ENCODE data around the gene PSEN2.

PSEN2 gene

GRCh38 chr1:226892524-226892875 is 22.1 kb downstream of the PSEN2 start:
- no peak for DNase-seq (ENCODE audit: low read depth, low spot score)
- WGBS (ENCODE audit: insufficient coverage, insufficient read length), result no CpG with 5 or more reads among the region's 8 CpGs
- H3K4me3 ChIP-seq (ENCODE audit: low read length), result no peak overlapping the region

GRCh38 chr1:226893936-226894335 is 23.5 kb downstream of the PSEN2 start:
- no peak overlapping the region for H3K27ac ChIP-seq (ENCODE audit: low read length)
- no peaks in the 10 kb centered on the region for H3K4me1 ChIP-seq (ENCODE audit: control insufficient read depth, insufficient read depth, low read length)
- no peak for DNase-seq (ENCODE audit: low read depth, low spot score)
- no peaks in the 10 kb centered on the region for H3K9me3 ChIP-seq (ENCODE audit: control insufficient read depth, insufficient read depth, low read length)
- H3K27me3 ChIP-seq (ENCODE audit: control insufficient read depth, insufficient read depth, low read length), result no peaks in the 10 kb centered on the region
- WGBS (ENCODE audit: insufficient coverage, insufficient read length), result no CpG with 5 or more reads among the region's 13 CpGs
- H3K4me3 ChIP-seq (ENCODE audit: low read length), result no peak overlapping the region
- peaks cover 24% of the 10 kb centered on the region for H3K36me3 ChIP-seq (ENCODE audit: control insufficient read depth, insufficient read depth, low read length)

More at GRCh38 chr1:226892524-226892875, 22.1 kb downstream of the PSEN2 start:
- Histone ChIP-seq H3K27ac (ENCODE audit: low read length) (no peak overlapping the region), H3K9me3 (ENCODE audit: control insufficient read depth, insufficient read depth, low read length) (no peaks in the 10 kb centered on the region), H3K36me3 (ENCODE audit: control insufficient read depth, insufficient read depth, low read length) (peaks cover 27% of the 10 kb centered on the region), H3K27me3 (ENCODE audit: control insufficient read depth, insufficient read depth, low read length) (no peaks in the 10 kb centered on the region), H3K4me1 (ENCODE audit: control insufficient read depth, insufficient read depth, low read length) (no peaks in the 10 kb centered on the region)

GRCh38 chr1:226894826-226895225 is 24.4 kb downstream of the PSEN2 start:
- H3K27ac ChIP-seq (ENCODE audit: low read length), result no peak overlapping the region
- peaks cover 20% of the 10 kb centered on the region for H3K36me3 ChIP-seq (ENCODE audit: control insufficient read depth, insufficient read depth, low read length)
- H3K4me3 ChIP-seq (ENCODE audit: low read length), result no peak overlapping the region
- H3K27me3 ChIP-seq (ENCODE audit: control insufficient read depth, insufficient read depth, low read length), result no peaks in the 10 kb centered on the region
- no peaks in the 10 kb centered on the region for H3K9me3 ChIP-seq (ENCODE audit: control insufficient read depth, insufficient read depth, low read length)
- WGBS (ENCODE audit: insufficient coverage, insufficient read length), result no CpG with 5 or more reads among the region's 3 CpGs
- no peak for DNase-seq (ENCODE audit: low read depth, low spot score)
- no peaks in the 10 kb centered on the region for H3K4me1 ChIP-seq (ENCODE audit: control insufficient read depth, insufficient read depth, low read length)

GRCh38 chr1:226895644-226896043 is 25.2 kb downstream of the PSEN2 start:
- Histone ChIP-seq H3K27ac (ENCODE audit: low read length) (no peak overlapping the region), H3K4me1 (ENCODE audit: control insufficient read depth, insufficient read depth, low read length) (no peaks in the 10 kb centered on the region), H3K9me3 (ENCODE audit: control insufficient read depth, insufficient read depth, low read length) (no peaks in the 10 kb centered on the region), H3K36me3 (ENCODE audit: control insufficient read depth, insufficient read depth, low read length) (peaks cover 20% of the 10 kb centered on the region), H3K4me3 (ENCODE audit: low read length) (no peak overlapping the region), H3K27me3 (ENCODE audit: control insufficient read depth, insufficient read depth, low read length) (no peaks in the 10 kb centered on the region)
- no CpG with 5 or more reads among the region's 11 CpGs for WGBS (ENCODE audit: insufficient coverage, insufficient read length)
- DNase-seq (ENCODE audit: low read depth, low spot score), result no peak

- no peaks in the 10 kb centered on the region for H3K27me3 ChIP-seq (ENCODE audit: control insufficient read depth, insufficient read depth, low read length)
- H3K27ac ChIP-seq (ENCODE audit: low read length), result no peak overlapping the region
- no peaks in the 10 kb centered on the region for H3K9me3 ChIP-seq (ENCODE audit: control insufficient read depth, insufficient read depth, low read length)
- DNase-seq (ENCODE audit: low read depth, low spot score), result no peak
- no CpG with 5 or more reads among the region's 3 CpGs for WGBS (ENCODE audit: insufficient coverage, insufficient read length)
- H3K36me3 ChIP-seq (ENCODE audit: control insufficient read depth, insufficient read depth, low read length), result peaks cover 14% of the 10 kb centered on the region; the same call in 1 of the 2 replicates
- no peak overlapping the region for H3K4me3 ChIP-seq (ENCODE audit: low read length)
- H3K4me1 ChIP-seq (ENCODE audit: control insufficient read depth, insufficient read depth, low read length), result no peaks in the 10 kb centered on the region
Observed at GRCh38 chr1:226898246-226898645, 27.8 kb downstream of the PSEN2 start.

- Histone ChIP-seq H3K4me1 (ENCODE audit: control insufficient read depth, insufficient read depth, low read length) (no peaks in the 10 kb centered on the region), H3K9me3 (ENCODE audit: control insufficient read depth, insufficient read depth, low read length) (no peaks in the 10 kb centered on the region), H3K27ac (ENCODE audit: low read length) (no peak overlapping the region), H3K4me3 (ENCODE audit: low read length) (no peak overlapping the region), H3K27me3 (ENCODE audit: control insufficient read depth, insufficient read depth, low read length) (no peaks in the 10 kb centered on the region), H3K36me3 (ENCODE audit: control insufficient read depth, insufficient read depth, low read length) (peaks cover 6% of the 10 kb centered on the region; the same call in 1 of the 2 replicates)
- no peak for DNase-seq (ENCODE audit: low read depth, low spot score)
- no CpG with 5 or more reads among the region's 4 CpGs for WGBS (ENCODE audit: insufficient coverage, insufficient read length)
Observed at GRCh38 chr1:226901421-226901820, 31.0 kb downstream of the PSEN2 start.

GRCh38 chr1:226902601-226903000 is 32.2 kb downstream of the PSEN2 start:
- DNase-seq (ENCODE audit: low read depth, low spot score), result no peak
- H3K4me3 ChIP-seq (ENCODE audit: low read length), result no peak overlapping the region
- H3K9me3 ChIP-seq (ENCODE audit: control insufficient read depth, insufficient read depth, low read length), result no peaks in the 10 kb centered on the region
- H3K4me1 ChIP-seq (ENCODE audit: control insufficient read depth, insufficient read depth, low read length), result no peaks in the 10 kb centered on the region
- peaks cover 6% of the 10 kb centered on the region; the same call in 1 of the 2 replicates for H3K36me3 ChIP-seq (ENCODE audit: control insufficient read depth, insufficient read depth, low read length)
- H3K27ac ChIP-seq (ENCODE audit: low read length), result no peak overlapping the region
- H3K27me3 ChIP-seq (ENCODE audit: control insufficient read depth, insufficient read depth, low read length), result no peaks in the 10 kb centered on the region
- WGBS (ENCODE audit: insufficient coverage, insufficient read length), result no CpG with 5 or more reads among the region's 4 CpGs

- H3K27me3 ChIP-seq (ENCODE audit: control insufficient read depth, insufficient read depth, low read length), result no peaks in the 10 kb centered on the region
- no CpG with 5 or more reads among the region's 12 CpGs for WGBS (ENCODE audit: insufficient coverage, insufficient read length)
- peaks cover 6% of the 10 kb centered on the region; the same call in 1 of the 2 replicates for H3K36me3 ChIP-seq (ENCODE audit: control insufficient read depth, insufficient read depth, low read length)
- no peak for DNase-seq (ENCODE audit: low read depth, low spot score)
- no peaks in the 10 kb centered on the region for H3K4me1 ChIP-seq (ENCODE audit: control insufficient read depth, insufficient read depth, low read length)
- H3K4me3 ChIP-seq (ENCODE audit: low read length), result no peak overlapping the region
- no peak overlapping the region for H3K27ac ChIP-seq (ENCODE audit: low read length)
- H3K9me3 ChIP-seq (ENCODE audit: control insufficient read depth, insufficient read depth, low read length), result no peaks in the 10 kb centered on the region
Observed at GRCh38 chr1:226903819-226904716, 33.7 kb downstream of the PSEN2 start.

- no peaks in the 10 kb centered on the region for H3K4me1 ChIP-seq (ENCODE audit: control insufficient read depth, insufficient read depth, low read length)
- WGBS (ENCODE audit: insufficient coverage, insufficient read length), result no CpG with 5 or more reads among the region's 3 CpGs
- H3K27me3 ChIP-seq (ENCODE audit: control insufficient read depth, insufficient read depth, low read length), result no peaks in the 10 kb centered on the region
- H3K36me3 ChIP-seq (ENCODE audit: control insufficient read depth, insufficient read depth, low read length), result peaks cover 6% of the 10 kb centered on the region; the same call in 1 of the 2 replicates
- no peak overlapping the region for H3K4me3 ChIP-seq (ENCODE audit: low read length)
- no peak for DNase-seq (ENCODE audit: low read depth, low spot score)
- no peak overlapping the region for H3K27ac ChIP-seq (ENCODE audit: low read length)
- H3K9me3 ChIP-seq (ENCODE audit: control insufficient read depth, insufficient read depth, low read length), result no peaks in the 10 kb centered on the region
Observed at GRCh38 chr1:226904772-226905171, 34.4 kb downstream of the PSEN2 start.

- no peaks in the 10 kb centered on the region for H3K36me3 ChIP-seq (ENCODE audit: control insufficient read depth, insufficient read depth, low read length)
Observed at GRCh38 chr1:226908419-226908818, 38.0 kb downstream of the PSEN2 start.

GRCh38 chr1:226908913-226909312 is 38.5 kb downstream of the PSEN2 start:
- H3K9me3 ChIP-seq (ENCODE audit: control insufficient read depth, insufficient read depth, low read length), result no peaks in the 10 kb centered on the region
- H3K4me3 ChIP-seq (ENCODE audit: low read length), result no peak overlapping the region
- H3K27ac ChIP-seq (ENCODE audit: low read length), result no peak overlapping the region
- no peaks in the 10 kb centered on the region for H3K36me3 ChIP-seq (ENCODE audit: control insufficient read depth, insufficient read depth, low read length)
- no CpG with 5 or more reads among the region's 1 CpG for WGBS (ENCODE audit: insufficient coverage, insufficient read length)
- H3K27me3 ChIP-seq (ENCODE audit: control insufficient read depth, insufficient read depth, low read length), result no peaks in the 10 kb centered on the region
- no peak for DNase-seq (ENCODE audit: low read depth, low spot score)
- H3K4me1 ChIP-seq (ENCODE audit: control insufficient read depth, insufficient read depth, low read length), result no peaks in the 10 kb centered on the region

More at GRCh38 chr1:226908419-226908818, 38.0 kb downstream of the PSEN2 start:
- DNase-seq (ENCODE audit: low read depth, low spot score), result no peak
- Histone ChIP-seq H3K27me3 (ENCODE audit: control insufficient read depth, insufficient read depth, low read length) (no peaks in the 10 kb centered on the region), H3K4me3 (ENCODE audit: low read length) (no peak overlapping the region), H3K27ac (ENCODE audit: low read length) (no peak overlapping the region), H3K4me1 (ENCODE audit: control insufficient read depth, insufficient read depth, low read length) (no peaks in the 10 kb centered on the region), H3K9me3 (ENCODE audit: control insufficient read depth, insufficient read depth, low read length) (no peaks in the 10 kb centered on the region)
- no CpG with 5 or more reads among the region's 10 CpGs for WGBS (ENCODE audit: insufficient coverage, insufficient read length)

All from iPS DF 6.9 (cell line).